Gastroesophageal sphincter (tissue), 3 donors: ENCODE data around the gene BCAS3.

Source experiments
- CTCF ChIP-seq, 4 experiments: fragments of 200-600 bp in 2 of 4; fragments of 450-650 bp in 2 of 4; sonication (generic) in 1 of 4; IDR thresholded peaks; one replicate each; pipeline ENCODE4 v1.5.1; 2017 to 2019; ENCODE audit warnings: antibody characterized with exemption in 4 of 4, mild to moderate bottlenecking in 2 of 4, moderate library complexity in 2 of 4
- EP300 ChIP-seq: sonication (generic); formaldehyde crosslinking; IDR thresholded peaks from one replicate; pipeline ENCODE4 v1.6.1; 2017; ENCODE audit warnings: antibody characterized with exemption, mild to moderate bottlenecking

GRCh38 chr17:61221597-61222471, 544.2 kb downstream of the BCAS3 start:
- TF ChIP-seq EP300 (no peak), CTCF (IDR thresholded peaks at IDR 0.05) (no peak)
